K562 (cell line): ENCODE measurements around the gene TCEAL9. TPM values are rescaled to one million over a fixed set of nuclear protein-coding genes. Genes with fewer than 3 reads are reported as not detected.

Source experiments
- CUX1 ChIP-seq: fragments of 200-800 bp; sonication (Bioruptor generic); IDR thresholded peaks from 2 replicates; pipeline ENCODE4 v1.6.1; 2016; ENCODE audit warnings: missing genetic modification characterization, missing compliant biosample characterization
- GATAD2B ChIP-seq: fragments of 450-650 bp; IDR thresholded peaks from 2 replicates; pipeline ENCODE4 v1.6.1; 2017; ENCODE audit warnings: mild to moderate bottlenecking, borderline replicate concordance
- ID3 ChIP-seq, 2 experiments: fragments of 250-450 bp in 1 of 2; fragments of 450-650 bp in 1 of 2; sonication (Bioruptor Pico) in 1 of 2; IDR thresholded peaks; 2 replicates each; pipeline versions ENCODE4 v1.6.1 to v1.8.0; 2016 to 2021; ENCODE audit warnings: mild to moderate bottlenecking in 2 of 2, moderate library complexity in 2 of 2, missing compliant biosample characterization in 1 of 2, missing genetic modification characterization in 1 of 2
- IRF2 ChIP-seq: sonication (generic); formaldehyde crosslinking; IDR thresholded peaks from 2 replicates; pipeline ENCODE4 v1.8.1; 2022; ENCODE audit warnings: mild to moderate bottlenecking, missing genetic modification reagents
- NFIX ChIP-seq: fragments of 250-450 bp; sonication (Bioruptor Pico); IDR thresholded peaks from 2 replicates; pipeline ENCODE4 v1.4.0; 2020; ENCODE audit warnings: low read depth, mild to moderate bottlenecking, moderate library complexity
- PHB ChIP-seq: fragments of 250-450 bp; sonication (Bioruptor Pico); IDR thresholded peaks from 2 replicates; pipeline ENCODE4 v1.5.0; 2021
- polyA plus RNA-seq, 8 experiments: library from polyadenylated mRNA; depleted of rRNA in 4 of 8; stranded (reverse) in 5 of 8; unstranded in 3 of 8; fragments of >200 nt; fragmentation: Nextera tagmentation in 2 of 8; fragmentation: Illumina TruSeq in 1 of 8; extraction: Ambion mirVana in 2 of 8; extraction: Trizol in 1 of 8; gene quantifications; 2 replicates each; pipeline versions ENCODE4 v1.2.1 to v1.2.3, GENCODE V29; 2011 to 2014; ENCODE audit warnings: inconsistent platforms in 1 of 8, missing spikeins in 1 of 8
- total RNA-seq, 7 experiments: library from RNA; depleted of rRNA in 6 of 7; stranded (reverse); fragments of >200 nt in 6 of 7; fragmentation: Illumina TruSeq in 2 of 7; extraction: Trizol in 2 of 7; gene quantifications; 2 replicates each; pipeline versions ENCODE4 v1.2.1 to v1.2.3, GENCODE V29; 2011 to 2021; ENCODE audit warnings: low replicate concordance in 1 of 7
- TF ChIP-seq, protein P1 (sequence below): fragments of 450-650 bp; IDR thresholded peaks from 2 replicates; pipeline ENCODE4 v1.6.1; 2016; ENCODE audit warnings: mild to moderate bottlenecking, moderate library complexity

The TCEAL9 gene
- total and polyA plus RNA-seq, 9 of the 15 experiments (the other 6 are each of a cell fraction or from before 2014, with no cell fraction given), result 16.2 to 106 (median 69.6) TPM

GRCh38 chrX:103356130-103356798 lies at the start of gene TCEAL9 (continued):
- TF ChIP-seq, protein P1, sequence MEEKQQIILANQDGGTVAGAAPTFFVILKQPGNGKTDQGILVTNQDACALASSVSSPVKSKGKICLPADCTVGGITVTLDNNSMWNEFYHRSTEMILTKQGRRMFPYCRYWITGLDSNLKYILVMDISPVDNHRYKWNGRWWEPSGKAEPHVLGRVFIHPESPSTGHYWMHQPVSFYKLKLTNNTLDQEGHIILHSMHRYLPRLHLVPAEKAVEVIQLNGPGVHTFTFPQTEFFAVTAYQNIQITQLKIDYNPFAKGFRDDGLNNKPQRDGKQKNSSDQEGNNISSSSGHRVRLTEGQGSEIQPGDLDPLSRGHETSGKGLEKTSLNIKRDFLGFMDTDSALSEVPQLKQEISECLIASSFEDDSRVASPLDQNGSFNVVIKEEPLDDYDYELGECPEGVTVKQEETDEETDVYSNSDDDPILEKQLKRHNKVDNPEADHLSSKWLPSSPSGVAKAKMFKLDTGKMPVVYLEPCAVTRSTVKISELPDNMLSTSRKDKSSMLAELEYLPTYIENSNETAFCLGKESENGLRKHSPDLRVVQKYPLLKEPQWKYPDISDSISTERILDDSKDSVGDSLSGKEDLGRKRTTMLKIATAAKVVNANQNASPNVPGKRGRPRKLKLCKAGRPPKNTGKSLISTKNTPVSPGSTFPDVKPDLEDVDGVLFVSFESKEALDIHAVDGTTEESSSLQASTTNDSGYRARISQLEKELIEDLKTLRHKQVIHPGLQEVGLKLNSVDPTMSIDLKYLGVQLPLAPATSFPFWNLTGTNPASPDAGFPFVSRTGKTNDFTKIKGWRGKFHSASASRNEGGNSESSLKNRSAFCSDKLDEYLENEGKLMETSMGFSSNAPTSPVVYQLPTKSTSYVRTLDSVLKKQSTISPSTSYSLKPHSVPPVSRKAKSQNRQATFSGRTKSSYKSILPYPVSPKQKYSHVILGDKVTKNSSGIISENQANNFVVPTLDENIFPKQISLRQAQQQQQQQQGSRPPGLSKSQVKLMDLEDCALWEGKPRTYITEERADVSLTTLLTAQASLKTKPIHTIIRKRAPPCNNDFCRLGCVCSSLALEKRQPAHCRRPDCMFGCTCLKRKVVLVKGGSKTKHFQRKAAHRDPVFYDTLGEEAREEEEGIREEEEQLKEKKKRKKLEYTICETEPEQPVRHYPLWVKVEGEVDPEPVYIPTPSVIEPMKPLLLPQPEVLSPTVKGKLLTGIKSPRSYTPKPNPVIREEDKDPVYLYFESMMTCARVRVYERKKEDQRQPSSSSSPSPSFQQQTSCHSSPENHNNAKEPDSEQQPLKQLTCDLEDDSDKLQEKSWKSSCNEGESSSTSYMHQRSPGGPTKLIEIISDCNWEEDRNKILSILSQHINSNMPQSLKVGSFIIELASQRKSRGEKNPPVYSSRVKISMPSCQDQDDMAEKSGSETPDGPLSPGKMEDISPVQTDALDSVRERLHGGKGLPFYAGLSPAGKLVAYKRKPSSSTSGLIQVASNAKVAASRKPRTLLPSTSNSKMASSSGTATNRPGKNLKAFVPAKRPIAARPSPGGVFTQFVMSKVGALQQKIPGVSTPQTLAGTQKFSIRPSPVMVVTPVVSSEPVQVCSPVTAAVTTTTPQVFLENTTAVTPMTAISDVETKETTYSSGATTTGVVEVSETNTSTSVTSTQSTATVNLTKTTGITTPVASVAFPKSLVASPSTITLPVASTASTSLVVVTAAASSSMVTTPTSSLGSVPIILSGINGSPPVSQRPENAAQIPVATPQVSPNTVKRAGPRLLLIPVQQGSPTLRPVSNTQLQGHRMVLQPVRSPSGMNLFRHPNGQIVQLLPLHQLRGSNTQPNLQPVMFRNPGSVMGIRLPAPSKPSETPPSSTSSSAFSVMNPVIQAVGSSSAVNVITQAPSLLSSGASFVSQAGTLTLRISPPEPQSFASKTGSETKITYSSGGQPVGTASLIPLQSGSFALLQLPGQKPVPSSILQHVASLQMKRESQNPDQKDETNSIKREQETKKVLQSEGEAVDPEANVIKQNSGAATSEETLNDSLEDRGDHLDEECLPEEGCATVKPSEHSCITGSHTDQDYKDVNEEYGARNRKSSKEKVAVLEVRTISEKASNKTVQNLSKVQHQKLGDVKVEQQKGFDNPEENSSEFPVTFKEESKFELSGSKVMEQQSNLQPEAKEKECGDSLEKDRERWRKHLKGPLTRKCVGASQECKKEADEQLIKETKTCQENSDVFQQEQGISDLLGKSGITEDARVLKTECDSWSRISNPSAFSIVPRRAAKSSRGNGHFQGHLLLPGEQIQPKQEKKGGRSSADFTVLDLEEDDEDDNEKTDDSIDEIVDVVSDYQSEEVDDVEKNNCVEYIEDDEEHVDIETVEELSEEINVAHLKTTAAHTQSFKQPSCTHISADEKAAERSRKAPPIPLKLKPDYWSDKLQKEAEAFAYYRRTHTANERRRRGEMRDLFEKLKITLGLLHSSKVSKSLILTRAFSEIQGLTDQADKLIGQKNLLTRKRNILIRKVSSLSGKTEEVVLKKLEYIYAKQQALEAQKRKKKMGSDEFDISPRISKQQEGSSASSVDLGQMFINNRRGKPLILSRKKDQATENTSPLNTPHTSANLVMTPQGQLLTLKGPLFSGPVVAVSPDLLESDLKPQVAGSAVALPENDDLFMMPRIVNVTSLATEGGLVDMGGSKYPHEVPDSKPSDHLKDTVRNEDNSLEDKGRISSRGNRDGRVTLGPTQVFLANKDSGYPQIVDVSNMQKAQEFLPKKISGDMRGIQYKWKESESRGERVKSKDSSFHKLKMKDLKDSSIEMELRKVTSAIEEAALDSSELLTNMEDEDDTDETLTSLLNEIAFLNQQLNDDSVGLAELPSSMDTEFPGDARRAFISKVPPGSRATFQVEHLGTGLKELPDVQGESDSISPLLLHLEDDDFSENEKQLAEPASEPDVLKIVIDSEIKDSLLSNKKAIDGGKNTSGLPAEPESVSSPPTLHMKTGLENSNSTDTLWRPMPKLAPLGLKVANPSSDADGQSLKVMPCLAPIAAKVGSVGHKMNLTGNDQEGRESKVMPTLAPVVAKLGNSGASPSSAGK, result 0 out of 2 replicates have a peak, but pooled peaks have one; percentile 24
- no peak for TF ChIP-seq NFIX
- no peak for TF ChIP-seq IRF2 (CRISPR knock-in tag)
- TF ChIP-seq CUX1 (CRISPR knock-in tag), result no peak
- TF ChIP-seq ID3 (CRISPR knock-in tag; IDR thresholded peaks at IDR 0.05), result no peak
- TF ChIP-seq ID3 (tag; IDR thresholded peaks at IDR 0.05), result no peak
- TF ChIP-seq GATAD2B, result no peak
- TF ChIP-seq PHB (CRISPR knock-in tag), result no peak
